BE2C (cell line): ENCODE data around the gene EHHADH.

Source experiments
- DNase-seq: peaks from one replicate; pipeline ENCODE4 v3.0.0-alpha.2; 2020
- H3K27me3 ChIP-seq: fragments of 250-450 bp; sonication (Bioruptor Pico); 2 replicates; pipeline ENCODE4 v1.5.1; 2020; ENCODE audit warnings: mild to moderate bottlenecking
- H3K36me3 ChIP-seq: fragments of 250-450 bp; sonication (Bioruptor Pico); 2 replicates; pipeline ENCODE4 v1.5.1; 2020; ENCODE audit warnings: mild to moderate bottlenecking
- H3K4me1 ChIP-seq: fragments of 250-450 bp; sonication (Bioruptor Pico); 2 replicates; pipeline ENCODE4 v1.5.1; 2020
- H3K4me3 ChIP-seq: 2 replicates; pipeline ENCODE4 v1.5.1; 2011; ENCODE audit warnings: low read depth, low read length
- H3K9me3 ChIP-seq: fragments of 250-450 bp; sonication (Bioruptor Pico); 2 replicates; pipeline ENCODE4 v1.5.1; 2020
- CTCF ChIP-seq: IDR thresholded peaks from 2 replicates; pipeline ENCODE4 v1.5.1; 2012; ENCODE audit warnings: mild to moderate bottlenecking, low read depth, low read length

The EHHADH gene

GRCh38 chr3:185197068-185197467 lies 56.8 kb downstream of the EHHADH start:
- TF ChIP-seq CTCF = no peak
- no peak for DNase-seq
- Histone ChIP-seq H3K9me3 (no peaks in the 10 kb centered on the region), H3K27me3 (no peaks in the 10 kb centered on the region), H3K36me3 (no peaks in the 10 kb centered on the region; the same call in 1 of the 2 replicates), H3K4me3 (no peak overlapping the region), H3K4me1 (no peaks in the 10 kb centered on the region)

GRCh38 chr3:185195652-185196051 lies 58.2 kb downstream of the EHHADH start:
- no peak overlapping the region for H3K4me3 ChIP-seq
- H3K27me3 ChIP-seq = no peaks in the 10 kb centered on the region
- TF ChIP-seq CTCF = no peak
- no peaks in the 10 kb centered on the region for H3K36me3 ChIP-seq
- DNase-seq = no peak
- H3K9me3 ChIP-seq = no peaks in the 10 kb centered on the region
- H3K4me1 ChIP-seq = no peaks in the 10 kb centered on the region

GRCh38 chr3:185188816-185189215 lies 65.0 kb downstream of the EHHADH start:
- H3K36me3 ChIP-seq = no peaks in the 10 kb centered on the region
- H3K4me1 ChIP-seq = no peaks in the 10 kb centered on the region
- H3K9me3 ChIP-seq = no peaks in the 10 kb centered on the region
- no peak for TF ChIP-seq CTCF
- H3K27me3 ChIP-seq = no peaks in the 10 kb centered on the region
- no peak overlapping the region for H3K4me3 ChIP-seq
- DNase-seq = no peak

- H3K27me3 ChIP-seq = no peaks in the 10 kb centered on the region
- no peak for DNase-seq
These were observed 66.5 kb downstream of the EHHADH start for GRCh38 chr3:185187391-185187790.

GRCh38 chr3:185176750-185177359 lies 77.0 kb downstream of the EHHADH start:
- H3K27me3 ChIP-seq = no peaks in the 10 kb centered on the region
- H3K4me1 ChIP-seq = no peaks in the 10 kb centered on the region; the same call in 1 of the 2 replicates
- no peak overlapping the region for H3K4me3 ChIP-seq
- H3K36me3 ChIP-seq = no peaks in the 10 kb centered on the region
- TF ChIP-seq CTCF = peak; percentile 80
- peak; percentile 52 for DNase-seq
- no peaks in the 10 kb centered on the region for H3K9me3 ChIP-seq

More at GRCh38 chr3:185187391-185187790, 66.5 kb downstream of the EHHADH start:
- TF ChIP-seq CTCF = no peak
- Histone ChIP-seq H3K4me3 (no peak overlapping the region), H3K36me3 (no peaks in the 10 kb centered on the region), H3K4me1 (no peaks in the 10 kb centered on the region), H3K9me3 (no peaks in the 10 kb centered on the region)

- no peaks in the 10 kb centered on the region for H3K36me3 ChIP-seq
- no peaks in the 10 kb centered on the region; the same call in 1 of the 2 replicates for H3K4me1 ChIP-seq
- H3K4me3 ChIP-seq = peak overlapping the region; percentile 21
- no peaks in the 10 kb centered on the region for H3K9me3 ChIP-seq
- DNase-seq = peak; percentile 73
- TF ChIP-seq CTCF = no peak
- H3K27me3 ChIP-seq = no peaks in the 10 kb centered on the region
These were observed 78.4 kb downstream of the EHHADH start for GRCh38 chr3:185175370-185175987.
